Astrocyte (in vitro differentiated cells and primary cell): ENCODE measurements around the gene BCAR3.

ENCODE experiments used
- EZH2 ChIP-seq: IDR thresholded peaks from 2 replicates; pipeline ENCODE4 v1.6.1; 2012; ENCODE audit warnings: mild to moderate bottlenecking, low read length, inconsistent platforms; ENCODE audit not compliant: insufficient read depth
- TF ChIP-seq, protein P1 (sequence below): IDR thresholded peaks from 2 replicates; pipeline ENCODE4 v1.5.1; 2011; ENCODE audit warnings: low read depth, mild to moderate bottlenecking, inconsistent platforms, low read length, moderate library complexity; ENCODE audit not compliant: insufficient read depth

DNA sequence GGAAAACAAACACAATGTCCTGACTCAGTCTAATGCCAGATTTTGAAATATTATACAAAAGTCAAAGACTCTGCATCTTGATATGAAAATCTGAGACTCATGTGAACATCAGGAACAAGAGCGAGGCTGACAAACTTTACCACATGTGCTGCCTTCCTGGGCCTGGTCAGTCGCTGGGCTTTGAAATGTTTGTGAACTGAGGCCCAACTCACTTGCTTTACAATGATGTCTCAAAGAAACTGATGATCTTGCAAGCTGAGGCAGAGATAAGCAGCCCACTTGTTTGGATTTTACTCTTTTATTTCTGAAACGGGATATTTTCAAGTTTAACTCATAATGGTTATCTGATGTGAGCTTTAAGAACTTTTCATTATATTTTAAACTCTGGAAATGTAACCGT, 2.1 kb downstream of the BCAR3 start:
- no peak for TF ChIP-seq EZH2
- TF ChIP-seq, protein P1, sequence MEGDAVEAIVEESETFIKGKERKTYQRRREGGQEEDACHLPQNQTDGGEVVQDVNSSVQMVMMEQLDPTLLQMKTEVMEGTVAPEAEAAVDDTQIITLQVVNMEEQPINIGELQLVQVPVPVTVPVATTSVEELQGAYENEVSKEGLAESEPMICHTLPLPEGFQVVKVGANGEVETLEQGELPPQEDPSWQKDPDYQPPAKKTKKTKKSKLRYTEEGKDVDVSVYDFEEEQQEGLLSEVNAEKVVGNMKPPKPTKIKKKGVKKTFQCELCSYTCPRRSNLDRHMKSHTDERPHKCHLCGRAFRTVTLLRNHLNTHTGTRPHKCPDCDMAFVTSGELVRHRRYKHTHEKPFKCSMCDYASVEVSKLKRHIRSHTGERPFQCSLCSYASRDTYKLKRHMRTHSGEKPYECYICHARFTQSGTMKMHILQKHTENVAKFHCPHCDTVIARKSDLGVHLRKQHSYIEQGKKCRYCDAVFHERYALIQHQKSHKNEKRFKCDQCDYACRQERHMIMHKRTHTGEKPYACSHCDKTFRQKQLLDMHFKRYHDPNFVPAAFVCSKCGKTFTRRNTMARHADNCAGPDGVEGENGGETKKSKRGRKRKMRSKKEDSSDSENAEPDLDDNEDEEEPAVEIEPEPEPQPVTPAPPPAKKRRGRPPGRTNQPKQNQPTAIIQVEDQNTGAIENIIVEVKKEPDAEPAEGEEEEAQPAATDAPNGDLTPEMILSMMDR, result no peak
